Heart left ventricle (tissue), 16 donors: ENCODE results near the gene NAIF1. TPM values are rescaled to one million over a fixed set of nuclear protein-coding genes. Genes with fewer than 3 reads are reported as not detected.

ENCODE experiments used
- ATAC-seq, 4 donors: fragments of 200-7000 bp; cut with Tn5 transposase; one replicate each; pipeline ENCODE4 v1.9.1; 2020 to 2022; ENCODE audit warnings: moderate library complexity in 4 of 4, mild to moderate bottlenecking in 3 of 4, moderate number of reproducible peaks in 1 of 4
- DNase-seq, 5 donors: peaks; one replicate each; pipeline ENCODE4 v3.0.0-alpha.2; 2020
- H3K27ac ChIP-seq, 12 donors: fragments of 200-600 bp; sonication (generic) in 4 of 12; one replicate each; pipeline versions ENCODE4 v1.5.0 to v1.8.0; 2016 to 2022; ENCODE audit warnings: mild to moderate bottlenecking in 2 of 12
- H3K27me3 ChIP-seq, 9 donors: fragments of 200-600 bp; sonication (generic) in 2 of 9; one replicate each; pipeline versions ENCODE4 v1.5.1 to v1.8.0; 2016 to 2022; ENCODE audit warnings: mild to moderate bottlenecking in 3 of 9
- H3K36me3 ChIP-seq, 9 donors: fragments of 200-600 bp; sonication (generic) in 2 of 9; one replicate each; pipeline versions ENCODE4 v1.5.0 to v1.8.0; 2018 to 2022; ENCODE audit warnings: mild to moderate bottlenecking in 2 of 9
- H3K4me1 ChIP-seq, 12 donors: fragments of 200-600 bp; sonication (generic) in 4 of 12; one replicate each; pipeline versions ENCODE4 v1.5.0 to v1.8.0; 2016 to 2022; ENCODE audit warnings: mild to moderate bottlenecking in 3 of 12
- H3K4me3 ChIP-seq, 12 donors: fragments of 200-600 bp; sonication (generic) in 4 of 12; one replicate each; pipeline versions ENCODE4 v1.5.0 to v1.8.0; 2017 to 2022; ENCODE audit warnings: mild to moderate bottlenecking in 9 of 12, moderate library complexity in 4 of 12
- H3K9me3 ChIP-seq, 12 donors: fragments of 200-600 bp; sonication (generic) in 4 of 12; one replicate each; pipeline versions ENCODE4 v1.5.0 to v1.8.0; 2016 to 2022; ENCODE audit warnings: mild to moderate bottlenecking in 1 of 12
- POLR2A ChIP-seq, 2 donors: fragments of 450-650 bp; IDR thresholded peaks; one replicate each; pipeline ENCODE4 v1.6.1; 2017; ENCODE audit warnings: antibody characterized with exemption in 2 of 2, mild to moderate bottlenecking in 2 of 2, moderate library complexity in 2 of 2
- WGBS, 4 donors: extraction: QIAGEN DNeasy Blood & Tissue Kit in 2 of 4; methylation state at CpG; one replicate each; pipeline versions ENCODE4 v1.1.5 to v1.1.7; 2013 to 2018; 5-methylcytosine and 5-hydroxymethylcytosine counted together
- intact Hi-C, 10 donors: fragments of 100-400 bp; cut with DNase I; formaldehyde crosslinking; loops; one replicate each; pipeline versions ENCODE4 v1.11.1 to v1.14.2; 2022
- polyA plus RNA-seq, 2 donors: library from polyadenylated mRNA; stranded (reverse); fragments of 200-250 nt; gene quantifications; one replicate each; pipeline ENCODE4 v1.2.3, GENCODE V29; 2013
- total RNA-seq, 9 donors: library from RNA; depleted of rRNA in 2 of 9; stranded (reverse); fragments of >200 nt in 2 of 9; fragmentation: NEBNext Ultra II Directional in 3 of 9; extraction: Animal tissue kit (Norgen Biotek cat#: 25700) in 3 of 9; gene quantifications; one replicate each; pipeline versions ENCODE4 v1.1.0 to v1.2.4, GENCODE V29; 2016 to 2023
- TF ChIP-seq, protein P1 (sequence below), 12 donors: fragments of 200-600 bp; sonication (generic) in 4 of 12; IDR thresholded peaks; one replicate each; pipeline versions ENCODE4 v1.5.0 to v1.8.0; 2018 to 2022; ENCODE audit warnings: antibody characterized with exemption in 12 of 12, mild to moderate bottlenecking in 5 of 12
- donor health status: ischemic (EF 13 %, LVEDD 7.1; RV severe dilation, severe dysfunction).
- donor health status: healthy with polysubstance abuse.
- donor health status: DM: no; HTN: yes; CAD: no.
- donor health status: DM: no; HTN: no; CAD: no.
- donor health status: ischemic (EF 25% LVEDD 6.9; RV normal size, moderate dysfunction).
- donor health status: ischemic (EF 25% LVEDD 5.7; RV mildly dilated, moderate dysfunction).
- donor health status: healthy.
- donor health status: DM: yes; HTN: yes; CAD: no.
- donor health status: ischemic (EF 35%, LVEDD 5.7; RV mildly dilated, moderate dysfunction).
- donor health status: nonischemic (EF 11% LVEDD 7.7; RV severe dilation, severe dysfunction).
- donor health status: DM: yes; HTN: yes; CAD: no.
- donor health status: PGD.
- donor health status: ischemic (EF 29% LVEDD 5.4; RV normal size, mild dysfunction).
- donor health status: nonischemic (EF 23%, LVEDD 6.1; RV moderate dilation, normal function).

Gene NAIF1
- total and polyA plus RNA-seq, 11 donors: 3.5 to 8.9 (median 6.5) TPM

DNA sequence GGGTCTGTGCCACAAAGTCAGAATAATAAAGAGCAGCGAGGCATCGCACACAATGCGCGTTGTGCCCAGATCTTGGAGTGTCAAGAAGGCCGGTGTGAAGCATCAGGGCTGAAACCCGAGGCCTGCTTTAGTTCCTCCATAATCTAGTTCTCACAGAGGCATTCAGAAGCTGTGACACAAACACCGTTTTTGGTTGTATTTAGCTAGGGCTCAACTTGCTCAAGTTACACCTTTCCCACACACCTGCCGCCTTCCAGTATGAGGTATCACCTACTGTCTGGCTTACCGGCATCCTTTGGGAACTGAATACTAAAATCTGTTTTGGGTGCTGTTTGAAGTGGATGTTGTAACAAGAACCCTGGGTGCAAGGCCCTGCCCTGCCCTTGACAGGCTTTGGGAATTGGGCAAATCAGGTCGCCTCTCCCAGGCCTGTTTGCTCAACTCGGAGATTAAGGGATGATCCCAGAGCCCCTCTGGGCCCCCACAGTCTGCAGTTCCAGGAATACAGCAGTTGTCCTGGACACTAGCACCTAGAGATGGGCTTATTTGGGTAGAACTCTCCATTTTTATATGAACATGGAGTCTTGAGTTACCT is 27.9 kb upstream of the NAIF1 start:
- peak overlapping the region in 11 of 12 donors; percentile 71 to 96 (median 81) for H3K27ac ChIP-seq
- DNase-seq (peak in 1 of 5 donors; percentile 28), ATAC-seq (no peak)
- 74 to 89% (median 87%) methylated on average over 11 of the region's 11 CpGs for WGBS, 4 donors
- intact Hi-C loops: loop anchor here in 1 of 10 donors (2.0 kb wide), 1 partner anchor 26 kb away; the partner anchor contains the start of gene SLC25A25
- peaks cover 15 to 96% (median 61%) of the 10 kb centered on the region in 12 donors for H3K4me1 ChIP-seq
- H3K27me3 ChIP-seq: no peaks in the 10 kb centered on the region
- no peaks in the 10 kb centered on the region for H3K36me3 ChIP-seq
- H3K4me3 ChIP-seq: peak overlapping the region in 1 of 12 donors; percentile 9
- no peak for TF ChIP-seq POLR2A (IDR thresholded peaks at IDR 0.05)
- TF ChIP-seq, protein P1, sequence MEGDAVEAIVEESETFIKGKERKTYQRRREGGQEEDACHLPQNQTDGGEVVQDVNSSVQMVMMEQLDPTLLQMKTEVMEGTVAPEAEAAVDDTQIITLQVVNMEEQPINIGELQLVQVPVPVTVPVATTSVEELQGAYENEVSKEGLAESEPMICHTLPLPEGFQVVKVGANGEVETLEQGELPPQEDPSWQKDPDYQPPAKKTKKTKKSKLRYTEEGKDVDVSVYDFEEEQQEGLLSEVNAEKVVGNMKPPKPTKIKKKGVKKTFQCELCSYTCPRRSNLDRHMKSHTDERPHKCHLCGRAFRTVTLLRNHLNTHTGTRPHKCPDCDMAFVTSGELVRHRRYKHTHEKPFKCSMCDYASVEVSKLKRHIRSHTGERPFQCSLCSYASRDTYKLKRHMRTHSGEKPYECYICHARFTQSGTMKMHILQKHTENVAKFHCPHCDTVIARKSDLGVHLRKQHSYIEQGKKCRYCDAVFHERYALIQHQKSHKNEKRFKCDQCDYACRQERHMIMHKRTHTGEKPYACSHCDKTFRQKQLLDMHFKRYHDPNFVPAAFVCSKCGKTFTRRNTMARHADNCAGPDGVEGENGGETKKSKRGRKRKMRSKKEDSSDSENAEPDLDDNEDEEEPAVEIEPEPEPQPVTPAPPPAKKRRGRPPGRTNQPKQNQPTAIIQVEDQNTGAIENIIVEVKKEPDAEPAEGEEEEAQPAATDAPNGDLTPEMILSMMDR (IDR thresholded peaks at IDR 0.05): no peak
- no peaks in the 10 kb centered on the region for H3K9me3 ChIP-seq

DNA sequence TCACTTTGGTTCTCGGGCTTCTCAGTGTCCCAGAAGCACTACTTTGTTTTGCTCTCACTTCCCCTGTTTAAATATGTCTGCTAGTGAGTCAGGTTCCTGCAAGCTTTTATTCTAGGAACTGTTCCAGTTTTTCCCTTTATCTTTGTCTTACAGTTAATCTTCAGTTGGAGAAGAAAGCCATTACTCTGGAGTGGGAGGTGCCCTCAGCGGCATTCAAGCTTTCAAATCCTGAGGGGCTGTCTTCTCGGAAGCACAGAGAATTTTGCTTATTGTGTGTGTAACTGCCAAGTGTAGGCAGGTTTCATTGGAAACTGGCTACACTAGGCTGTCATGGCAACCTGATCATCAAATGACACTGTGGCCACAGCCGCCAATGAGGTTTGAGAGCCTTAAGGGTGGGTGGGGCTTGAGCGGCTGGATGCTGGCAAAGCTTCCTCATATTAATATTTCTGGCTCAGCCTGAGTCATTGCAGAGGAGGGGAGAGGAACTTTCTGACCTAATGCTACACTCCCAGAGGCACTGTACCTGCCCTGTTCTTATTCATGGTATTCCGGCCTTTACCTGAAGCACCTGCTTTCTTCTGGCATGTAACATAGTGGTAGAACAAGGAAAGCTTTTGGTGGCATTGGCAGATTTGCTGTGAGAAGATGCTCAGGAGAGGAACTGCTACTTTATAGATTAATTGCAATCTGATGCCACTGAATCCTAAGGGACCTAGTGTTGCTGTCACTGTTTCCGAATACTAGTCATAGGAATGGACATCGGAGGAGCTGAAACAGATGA is 27.2 kb upstream of the NAIF1 start:
- peak overlapping the region in 10 of 12 donors; percentile 4 to 41 (median 27) for H3K4me3 ChIP-seq
- no peaks in the 10 kb centered on the region for H3K36me3 ChIP-seq
- H3K9me3 ChIP-seq: no peaks in the 10 kb centered on the region
- ATAC-seq: peak; percentile 81 to 86 (median 84)
- H3K27ac ChIP-seq: peak overlapping the region; percentile 48 to 96 (median 80)
- WGBS, 4 donors: 8 to 16% (median 12%) methylated on average over 8 of the region's 8 CpGs
- intact Hi-C loops: loop anchor here in 1 of 10 donors (2.0 kb wide), 1 partner anchor 26 kb away; the partner anchor contains the start of gene SLC25A25
- DNase-seq: peak; percentile 90 to 95 (median 94)
- peak; percentile 87 to 92 for TF ChIP-seq POLR2A (IDR thresholded peaks at IDR 0.05)
- TF ChIP-seq, protein P1 (IDR thresholded peaks at IDR 0.05): no peak
- peaks cover 15 to 89% (median 54%) of the 10 kb centered on the region in 12 donors for H3K4me1 ChIP-seq
- no peaks in the 10 kb centered on the region for H3K27me3 ChIP-seq

DNA sequence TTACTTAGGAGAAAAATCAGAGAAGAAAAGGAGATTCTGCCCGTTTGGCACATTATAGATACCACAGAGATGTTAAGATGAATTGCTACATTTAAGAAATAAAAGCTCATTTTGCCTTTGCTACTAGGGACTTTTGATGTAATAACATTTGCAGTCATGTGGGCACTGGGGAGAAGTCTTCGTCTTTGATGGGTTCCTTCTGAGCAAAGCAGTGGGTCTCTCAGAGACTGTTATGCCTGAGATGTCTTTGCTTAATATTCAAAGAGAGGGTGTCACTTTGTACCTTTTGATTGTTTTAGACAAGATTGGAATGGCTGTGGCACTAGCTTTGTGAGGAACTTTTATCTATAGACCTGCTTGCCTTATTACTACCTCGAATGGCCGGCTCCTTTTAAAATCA is 25.9 kb upstream of the NAIF1 start:
- intact Hi-C loops: no loop called here
- H3K27ac ChIP-seq: peak overlapping the region in 9 of 12 donors; percentile 71 to 96 (median 82)
- no peaks in the 10 kb centered on the region for H3K27me3 ChIP-seq
- no peaks in the 10 kb centered on the region for H3K36me3 ChIP-seq
- no peak overlapping the region for H3K4me3 ChIP-seq
- 57 to 71% (median 68%) methylated on average over 4 of the region's 4 CpGs for WGBS, 4 donors
- no peaks in the 10 kb centered on the region for H3K9me3 ChIP-seq
- no peak for TF ChIP-seq POLR2A (IDR thresholded peaks at IDR 0.05)
- TF ChIP-seq, protein P1 (IDR thresholded peaks at IDR 0.05): no peak
- DNase-seq: no peak
- H3K4me1 ChIP-seq: peaks cover 12 to 85% (median 45%) of the 10 kb centered on the region in 12 donors
- no peak for ATAC-seq
